Caco-2 (cell line): ENCODE measurements around the gene NUBP1. TPM values are rescaled to one million over a fixed set of nuclear protein-coding genes. Genes with fewer than 3 reads are reported as not detected.

Experiments used
- BruUV-seq: library from RNA; stranded (reverse); fragments of 400-500 nt; replicated peaks from 2 replicates; lab custom pipeline; 2021; lab: Mats Ljungman, UMichigan
- CTCF ChIA-PET: fragments of 300-600 bp; sonication (Branson Sonifier 250); formaldehyde crosslinking; loops from one replicate; lab custom pipeline; 2022; ENCODE audit warnings: antibody characterized with exemption; lab: Charles Lee
- POLR2A ChIA-PET: fragments of 300-600 bp; sonication (Branson Sonifier 250); formaldehyde crosslinking; loops from one replicate; lab custom pipeline; 2022; ENCODE audit warnings: antibody characterized with exemption; lab: Charles Lee
- DNase-seq, 2 experiments: peaks; one replicate each; pipeline versions ENCODE4 v3.0.0 to v3.0.0-alpha.2; 2020 to 2022
- H3K27me3 ChIP-seq: replicated peaks from 2 replicates; pipeline ENCODE4 v1.6.0; 2011; ENCODE audit warnings: low read length; ENCODE audit not compliant: control insufficient read depth, insufficient read depth
- H3K36me3 ChIP-seq: 2 replicates; pipeline ENCODE4 v1.5.1; 2011; ENCODE audit warnings: low read length; ENCODE audit not compliant: control insufficient read depth, insufficient read depth
- H3K4me1 ChIP-seq: fragments of 250-450 bp; sonication (Bioruptor Pico); 2 replicates; pipeline ENCODE4 v1.5.1; 2020; ENCODE audit warnings: mild to moderate bottlenecking
- H3K4me3 ChIP-seq: 2 replicates; pipeline ENCODE4 v1.5.1; 2011; ENCODE audit warnings: low read depth, mild to moderate bottlenecking, control low read depth, low read length
- H3K9me3 ChIP-seq: fragments of 250-450 bp; sonication (Bioruptor Pico); 2 replicates; pipeline ENCODE4 v1.5.1; 2020; ENCODE audit warnings: mild to moderate bottlenecking, moderate library complexity
- H3K27ac Mint-ChIP-seq: one replicate; pipeline ENCODE4 v1.8.0; 2022; ENCODE audit warnings: mixed read lengths; ENCODE audit not compliant: unreplicated experiment
- H3K27me3 Mint-ChIP-seq: one replicate; pipeline ENCODE4 v1.8.0; 2022; ENCODE audit warnings: mixed read lengths; ENCODE audit not compliant: insufficient read depth, unreplicated experiment
- H3K36me3 Mint-ChIP-seq: one replicate; pipeline ENCODE4 v1.8.0; 2022; ENCODE audit warnings: mild to moderate bottlenecking, mixed read lengths; ENCODE audit not compliant: insufficient read depth, unreplicated experiment
- H3K4me1 Mint-ChIP-seq: one replicate; pipeline ENCODE4 v1.8.0; 2022; ENCODE audit warnings: low read depth, mixed read lengths; ENCODE audit not compliant: unreplicated experiment
- H3K4me3 Mint-ChIP-seq: one replicate; pipeline ENCODE4 v1.8.0; 2022; ENCODE audit warnings: mild to moderate bottlenecking, moderate library complexity, mixed read lengths; ENCODE audit not compliant: unreplicated experiment
- H3K9me3 Mint-ChIP-seq: one replicate; pipeline ENCODE4 v1.8.0; 2022; ENCODE audit warnings: mixed read lengths; ENCODE audit not compliant: unreplicated experiment
- intact Hi-C: fragments of 100-400 bp; cut with micrococcal nuclease; formaldehyde crosslinking; loops from one replicate; pipeline ENCODE4 v1.10.0; 2022; ENCODE audit not compliant: unreplicated experiment
- total RNA-seq: library from RNA; stranded (reverse); gene quantifications from 2 replicates; pipeline ENCODE4 v1.2.3, GENCODE V29; 2022
- TF ChIP-seq, protein P1 (sequence below), 2 experiments: fragments of 200-600 bp in 1 of 2; IDR thresholded peaks; 1 replicate in 1 of 2; 2 replicates in 1 of 2; pipeline versions ENCODE4 v1.5.1 to v1.8.0; 2011 to 2022; ENCODE audit warnings: antibody characterized with exemption in 1 of 2, control low read depth in 1 of 2, inconsistent platforms in 1 of 2, low read depth in 1 of 2, low read length in 1 of 2, mild to moderate bottlenecking in 1 of 2, moderate library complexity in 1 of 2; ENCODE audit not compliant: insufficient read depth in 1 of 2, severe bottlenecking in 1 of 2, unreplicated experiment in 1 of 2

NUBP1 gene
- total RNA-seq, 1 experiment from 2014 or later: 25.3 TPM

DNA sequence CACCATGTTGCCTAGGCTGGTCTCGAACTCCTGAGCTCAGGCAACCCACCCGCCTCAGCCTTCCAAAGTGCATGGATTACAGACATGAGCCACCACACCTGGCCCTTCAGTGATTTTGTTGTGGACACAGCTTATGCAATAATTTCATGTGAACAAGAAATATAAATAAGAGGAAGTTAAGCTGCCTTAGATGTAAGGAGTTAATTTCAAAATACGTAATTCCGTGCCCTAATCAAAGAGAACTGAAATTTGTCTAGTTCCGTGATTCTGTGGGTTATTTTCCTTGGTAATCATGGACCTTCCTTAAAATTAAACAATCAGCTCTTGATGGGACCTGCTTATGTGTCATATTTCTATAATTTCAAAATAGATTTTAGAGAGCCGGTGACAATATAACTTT lies 63.1 kb downstream of the NUBP1 start:
- ChIA-PET POLR2A (no interaction called here), CTCF (interaction anchor here (0.6 kb wide), 1 partner anchor 196 kb away, joined by 3 read pairs; no protein-coding TSS in a partner anchor)
- Mint-ChIP-seq H3K27me3 (no peaks in the 10 kb centered on the region), H3K4me1 (no peaks in the 10 kb centered on the region), H3K27ac (no peak overlapping the region), H3K36me3 (no peaks in the 10 kb centered on the region), H3K4me3 (no peak overlapping the region), H3K9me3 (no peaks in the 10 kb centered on the region)
- no peaks in the 10 kb centered on the region for H3K27me3 ChIP-seq
- no peaks in the 10 kb centered on the region for H3K4me1 ChIP-seq
- intact Hi-C loops: no loop called here
- H3K4me3 ChIP-seq: no peak overlapping the region
- DNase-seq: no peak
- TF ChIP-seq, protein P1, sequence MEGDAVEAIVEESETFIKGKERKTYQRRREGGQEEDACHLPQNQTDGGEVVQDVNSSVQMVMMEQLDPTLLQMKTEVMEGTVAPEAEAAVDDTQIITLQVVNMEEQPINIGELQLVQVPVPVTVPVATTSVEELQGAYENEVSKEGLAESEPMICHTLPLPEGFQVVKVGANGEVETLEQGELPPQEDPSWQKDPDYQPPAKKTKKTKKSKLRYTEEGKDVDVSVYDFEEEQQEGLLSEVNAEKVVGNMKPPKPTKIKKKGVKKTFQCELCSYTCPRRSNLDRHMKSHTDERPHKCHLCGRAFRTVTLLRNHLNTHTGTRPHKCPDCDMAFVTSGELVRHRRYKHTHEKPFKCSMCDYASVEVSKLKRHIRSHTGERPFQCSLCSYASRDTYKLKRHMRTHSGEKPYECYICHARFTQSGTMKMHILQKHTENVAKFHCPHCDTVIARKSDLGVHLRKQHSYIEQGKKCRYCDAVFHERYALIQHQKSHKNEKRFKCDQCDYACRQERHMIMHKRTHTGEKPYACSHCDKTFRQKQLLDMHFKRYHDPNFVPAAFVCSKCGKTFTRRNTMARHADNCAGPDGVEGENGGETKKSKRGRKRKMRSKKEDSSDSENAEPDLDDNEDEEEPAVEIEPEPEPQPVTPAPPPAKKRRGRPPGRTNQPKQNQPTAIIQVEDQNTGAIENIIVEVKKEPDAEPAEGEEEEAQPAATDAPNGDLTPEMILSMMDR (IDR thresholded peaks at IDR 0.05; ENCODE audit: insufficient read depth in 1 of 2, low read depth in 1 of 2, low read length in 1 of 2, severe bottlenecking in 1 of 2, unreplicated experiment in 1 of 2): no peak
- BruUV-seq: no TSS peak
- H3K9me3 ChIP-seq: no peaks in the 10 kb centered on the region
- H3K36me3 ChIP-seq: no peaks in the 10 kb centered on the region

DNA sequence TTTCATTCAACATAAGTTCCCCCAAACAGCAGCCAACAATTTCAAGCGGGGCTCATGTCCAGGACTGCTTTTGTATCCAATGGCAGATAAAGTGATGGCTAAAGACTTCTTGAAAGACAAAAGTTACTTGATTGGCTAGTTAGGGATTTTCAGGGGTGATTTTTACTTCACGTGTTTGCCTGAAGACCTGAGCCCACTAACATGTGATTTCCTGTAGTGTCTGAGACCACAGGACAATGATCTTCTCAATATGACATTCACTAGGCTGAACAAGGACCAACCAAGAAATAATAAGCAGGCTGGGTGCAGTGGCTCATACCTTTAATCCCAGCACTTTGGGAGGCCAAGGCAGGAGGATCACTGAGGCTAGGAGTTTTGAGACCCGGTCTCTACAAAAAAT lies 64.6 kb downstream of the NUBP1 start:
- H3K4me3 Mint-ChIP-seq: no peak overlapping the region
- H3K36me3 Mint-ChIP-seq: no peaks in the 10 kb centered on the region
- no peaks in the 10 kb centered on the region for H3K9me3 Mint-ChIP-seq
- no peaks in the 10 kb centered on the region for H3K27me3 Mint-ChIP-seq
- DNase-seq: no peak
- H3K36me3 ChIP-seq: no peaks in the 10 kb centered on the region
- intact Hi-C loops: no loop called here
- no peaks in the 10 kb centered on the region for H3K4me1 Mint-ChIP-seq
- POLR2A ChIA-PET: no interaction called here
- no peaks in the 10 kb centered on the region for H3K9me3 ChIP-seq
- CTCF ChIA-PET: no interaction called here
- no peaks in the 10 kb centered on the region for H3K4me1 ChIP-seq
- no peak overlapping the region for H3K4me3 ChIP-seq
- no peak overlapping the region for H3K27ac Mint-ChIP-seq
- TF ChIP-seq, protein P1 (IDR thresholded peaks at IDR 0.05; ENCODE audit: insufficient read depth in 1 of 2, low read depth in 1 of 2, low read length in 1 of 2, severe bottlenecking in 1 of 2, unreplicated experiment in 1 of 2): no peak
- BruUV-seq: no TSS peak
- H3K27me3 ChIP-seq: no peaks in the 10 kb centered on the region

DNA sequence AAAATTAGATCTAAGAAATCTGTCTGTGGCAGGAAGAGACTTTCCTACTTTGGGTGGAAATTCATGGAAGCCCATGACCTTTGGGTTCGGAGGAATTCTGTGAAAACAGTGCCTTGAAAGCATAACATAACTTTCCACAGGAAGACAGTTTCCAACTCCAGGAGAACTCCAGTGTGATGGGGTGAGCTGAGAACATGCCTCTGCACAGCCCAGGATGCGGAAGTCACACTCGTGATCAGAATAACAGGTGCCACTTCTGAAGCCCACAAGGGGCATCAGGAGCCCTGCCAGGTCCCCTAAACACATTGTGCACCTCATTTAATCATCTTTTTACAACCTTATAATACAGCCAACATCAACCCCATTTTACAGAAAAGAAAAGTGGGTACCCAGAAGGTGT lies 65.2 kb downstream of the NUBP1 start:
- TF ChIP-seq, protein P1 (IDR thresholded peaks at IDR 0.05; ENCODE audit: insufficient read depth in 1 of 2, low read depth in 1 of 2, low read length in 1 of 2, severe bottlenecking in 1 of 2, unreplicated experiment in 1 of 2): no peak
- DNase-seq: no peak
- H3K9me3 ChIP-seq: no peaks in the 10 kb centered on the region
- BruUV-seq: no TSS peak
- H3K4me1 ChIP-seq: no peaks in the 10 kb centered on the region
- Mint-ChIP-seq H3K9me3 (no peaks in the 10 kb centered on the region), H3K27me3 (no peaks in the 10 kb centered on the region), H3K27ac (no peak overlapping the region), H3K4me1 (no peaks in the 10 kb centered on the region), H3K36me3 (no peaks in the 10 kb centered on the region), H3K4me3 (no peak overlapping the region)
- no peak overlapping the region for H3K4me3 ChIP-seq
- no peaks in the 10 kb centered on the region for H3K27me3 ChIP-seq
- H3K36me3 ChIP-seq: no peaks in the 10 kb centered on the region
- ChIA-PET CTCF (no interaction called here), POLR2A (no interaction called here)
- intact Hi-C loops: no loop called here
